GM12878 (cell line): ENCODE measurements around the gene DDX39B.
A peak's percentile ranks its signal among the peaks of the same experiment; 100 is the strongest.

Source experiments
- E2F4 ChIP-seq: IDR thresholded peaks from 2 replicates; pipeline ENCODE4 v1.6.1; 2012; ENCODE audit warnings: low read depth, low read length, improper control_type of control experiment
- JUNB ChIP-seq: IDR thresholded peaks from 2 replicates; pipeline ENCODE4 v1.6.1; 2016; ENCODE audit warnings: antibody characterized with exemption, mild to moderate bottlenecking
- POLR2A ChIP-seq: IDR thresholded peaks from 2 replicates; pipeline ENCODE4 v1.6.1; 2011; ENCODE audit warnings: low read depth, mild to moderate bottlenecking, low read length
- ZNF274 ChIP-seq: IDR thresholded peaks from one replicate; pipeline ENCODE4 v1.8.0; 2011; ENCODE audit not compliant: insufficient read length, insufficient read depth
- TF ChIP-seq, protein P1 (sequence below), 3 experiments: IDR thresholded peaks in 2 of 3; conservative IDR thresholded peaks in 1 of 3; 2 replicates each; pipeline ENCODE4 v1.5.1; 2011; ENCODE audit warnings: low read depth in 3 of 3, low read length in 3 of 3, mild to moderate bottlenecking in 3 of 3, control low read depth in 2 of 3, moderate library complexity in 2 of 3, inconsistent platforms in 1 of 3, mixed read lengths in 1 of 3; ENCODE audit not compliant: control insufficient read depth in 2 of 3, insufficient read depth in 1 of 3; ENCODE audit errors: extremely low read depth in 1 of 3

- TF ChIP-seq E2F4 (no peak), POLR2A (0 out of 2 replicates have a peak, but pooled peaks have one; percentile 21), ZNF274 (no peak), JUNB (no peak)
- TF ChIP-seq, protein P1, sequence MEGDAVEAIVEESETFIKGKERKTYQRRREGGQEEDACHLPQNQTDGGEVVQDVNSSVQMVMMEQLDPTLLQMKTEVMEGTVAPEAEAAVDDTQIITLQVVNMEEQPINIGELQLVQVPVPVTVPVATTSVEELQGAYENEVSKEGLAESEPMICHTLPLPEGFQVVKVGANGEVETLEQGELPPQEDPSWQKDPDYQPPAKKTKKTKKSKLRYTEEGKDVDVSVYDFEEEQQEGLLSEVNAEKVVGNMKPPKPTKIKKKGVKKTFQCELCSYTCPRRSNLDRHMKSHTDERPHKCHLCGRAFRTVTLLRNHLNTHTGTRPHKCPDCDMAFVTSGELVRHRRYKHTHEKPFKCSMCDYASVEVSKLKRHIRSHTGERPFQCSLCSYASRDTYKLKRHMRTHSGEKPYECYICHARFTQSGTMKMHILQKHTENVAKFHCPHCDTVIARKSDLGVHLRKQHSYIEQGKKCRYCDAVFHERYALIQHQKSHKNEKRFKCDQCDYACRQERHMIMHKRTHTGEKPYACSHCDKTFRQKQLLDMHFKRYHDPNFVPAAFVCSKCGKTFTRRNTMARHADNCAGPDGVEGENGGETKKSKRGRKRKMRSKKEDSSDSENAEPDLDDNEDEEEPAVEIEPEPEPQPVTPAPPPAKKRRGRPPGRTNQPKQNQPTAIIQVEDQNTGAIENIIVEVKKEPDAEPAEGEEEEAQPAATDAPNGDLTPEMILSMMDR (IDR thresholded peaks at IDR 0.05 in 2 of 3, conservative IDR thresholded peaks at IDR 0.05 in 1 of 3; ENCODE audit: control insufficient read depth in 2 of 3, extremely low read depth in 1 of 3, insufficient read depth in 1 of 3, low read depth in 3 of 3, low read length in 3 of 3): no peak
Measured at GRCh38 chr6:31556307-31556706, 14.5 kb upstream of the DDX39B start.
